ENCODE measurements around the gene HOPX.

- no peak for TF ChIP-seq CTCF (conservative IDR thresholded peaks at IDR 0.05; ENCODE audit: low read depth, low read length)
- TF ChIP-seq ELK1 (IDR thresholded peaks at IDR 0.05; ENCODE audit: borderline replicate concordance, low read depth, low read length), result no peak
- TF ChIP-seq CHD1 (IDR thresholded peaks at IDR 0.05; ENCODE audit: low read depth, low read length), result no peak
- TF ChIP-seq RFX5 (IDR thresholded peaks at IDR 0.05; ENCODE audit: low read depth, low read length), result no peak
- no peak for TF ChIP-seq POLR2A (IDR thresholded peaks at IDR 0.05; ENCODE audit: low read depth, low read length)
- TF ChIP-seq BHLHE40 (IDR thresholded peaks at IDR 0.05; ENCODE audit: low read depth, low read length), result no peak
- no peak for TF ChIP-seq MXI1 (IDR thresholded peaks at IDR 0.05; ENCODE audit: borderline replicate concordance, low read depth, low read length)
- TF ChIP-seq RCOR1 (IDR thresholded peaks at IDR 0.05; ENCODE audit: insufficient replicate concordance, low read length), result no peak
- no peak for TF ChIP-seq CEBPB (IDR thresholded peaks at IDR 0.05; ENCODE audit: low read depth, low read length)
- TF ChIP-seq RAD21 (IDR thresholded peaks at IDR 0.05; ENCODE audit: low read length), result no peak
- TF ChIP-seq NFE2L2 (IDR thresholded peaks at IDR 0.05; ENCODE audit: low read depth, low read length), result no peak
Measured at GRCh38 chr4:56653461-56654237, 27.4 kb downstream of the HOPX start.
